ENCODE measurements around the gene PHKA2.

DNA sequence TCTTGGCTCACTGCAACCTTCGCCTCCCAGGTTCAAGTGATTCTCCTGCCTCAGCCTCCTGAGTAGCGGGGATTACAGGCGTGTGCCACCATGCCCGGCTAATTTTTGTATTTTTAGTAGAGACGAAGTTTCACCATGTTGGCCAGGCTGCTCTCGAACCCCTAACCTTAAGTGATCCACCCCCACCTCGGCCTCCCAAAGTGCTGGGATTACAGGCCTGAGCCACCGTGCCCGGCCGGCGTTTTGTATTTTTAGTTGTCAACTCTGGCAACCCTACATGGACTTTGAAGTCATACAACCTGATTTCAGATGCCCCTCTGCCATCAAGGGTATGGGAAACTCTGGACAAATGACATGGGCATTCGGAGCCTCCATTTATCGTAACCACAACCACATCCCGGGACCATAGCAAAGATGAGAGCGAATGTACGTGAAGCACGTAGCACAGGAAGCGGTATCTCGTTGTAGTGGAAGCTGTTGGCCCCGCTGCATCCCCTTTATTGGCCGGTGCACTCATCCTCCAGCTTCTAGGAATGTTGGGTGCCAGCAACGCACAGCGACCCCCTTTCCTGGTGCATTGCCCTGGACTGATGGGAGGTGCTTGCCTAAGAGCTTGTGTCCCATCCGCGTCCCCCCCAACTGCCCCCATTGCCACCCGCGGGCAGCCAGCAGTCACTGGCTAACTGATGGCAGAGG lies 109.2 kb downstream of the PHKA2 start:
- TF ChIP-seq, protein P1, sequence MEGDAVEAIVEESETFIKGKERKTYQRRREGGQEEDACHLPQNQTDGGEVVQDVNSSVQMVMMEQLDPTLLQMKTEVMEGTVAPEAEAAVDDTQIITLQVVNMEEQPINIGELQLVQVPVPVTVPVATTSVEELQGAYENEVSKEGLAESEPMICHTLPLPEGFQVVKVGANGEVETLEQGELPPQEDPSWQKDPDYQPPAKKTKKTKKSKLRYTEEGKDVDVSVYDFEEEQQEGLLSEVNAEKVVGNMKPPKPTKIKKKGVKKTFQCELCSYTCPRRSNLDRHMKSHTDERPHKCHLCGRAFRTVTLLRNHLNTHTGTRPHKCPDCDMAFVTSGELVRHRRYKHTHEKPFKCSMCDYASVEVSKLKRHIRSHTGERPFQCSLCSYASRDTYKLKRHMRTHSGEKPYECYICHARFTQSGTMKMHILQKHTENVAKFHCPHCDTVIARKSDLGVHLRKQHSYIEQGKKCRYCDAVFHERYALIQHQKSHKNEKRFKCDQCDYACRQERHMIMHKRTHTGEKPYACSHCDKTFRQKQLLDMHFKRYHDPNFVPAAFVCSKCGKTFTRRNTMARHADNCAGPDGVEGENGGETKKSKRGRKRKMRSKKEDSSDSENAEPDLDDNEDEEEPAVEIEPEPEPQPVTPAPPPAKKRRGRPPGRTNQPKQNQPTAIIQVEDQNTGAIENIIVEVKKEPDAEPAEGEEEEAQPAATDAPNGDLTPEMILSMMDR (IDR thresholded peaks at IDR 0.05) = no peak
- TF ChIP-seq EP300 (IDR thresholded peaks at IDR 0.05) = no peak
- no peak for TF ChIP-seq POLR2A (IDR thresholded peaks at IDR 0.05)
